T-helper 9 cell (primary cell): Measurements from ENCODE around the gene IARS2.
"Not testable (repeated sequence)": the region's sequence is repeated elsewhere in the genome, so short reads cannot be mapped to it uniquely, and the experiment has no call there.

Experiments used
- DNase-seq: peaks from one replicate; pipeline ENCODE4 v3.0.0-alpha.2; 2020
- total RNA-seq, 2 donors: gene quantifications; one replicate each; lab custom pipeline; 2026; lab: John Stamatoyannopoulos, UW

IARS2 gene
- 58.6 to 149 reads per million in 2 donors for total RNA-seq

GRCh38 chr1:220094016-220094911, at the start of gene IARS2:
Gene IARS2 (plus strand): TSS chr1:220094132. CDS start chr1:220094217, 85 bp downstream.
- DNase-seq = peak; percentile 91

GRCh38 chr1:220044678-220045355, 49.1 kb upstream of the IARS2 start:
- DNase-seq = no peak

DNA sequence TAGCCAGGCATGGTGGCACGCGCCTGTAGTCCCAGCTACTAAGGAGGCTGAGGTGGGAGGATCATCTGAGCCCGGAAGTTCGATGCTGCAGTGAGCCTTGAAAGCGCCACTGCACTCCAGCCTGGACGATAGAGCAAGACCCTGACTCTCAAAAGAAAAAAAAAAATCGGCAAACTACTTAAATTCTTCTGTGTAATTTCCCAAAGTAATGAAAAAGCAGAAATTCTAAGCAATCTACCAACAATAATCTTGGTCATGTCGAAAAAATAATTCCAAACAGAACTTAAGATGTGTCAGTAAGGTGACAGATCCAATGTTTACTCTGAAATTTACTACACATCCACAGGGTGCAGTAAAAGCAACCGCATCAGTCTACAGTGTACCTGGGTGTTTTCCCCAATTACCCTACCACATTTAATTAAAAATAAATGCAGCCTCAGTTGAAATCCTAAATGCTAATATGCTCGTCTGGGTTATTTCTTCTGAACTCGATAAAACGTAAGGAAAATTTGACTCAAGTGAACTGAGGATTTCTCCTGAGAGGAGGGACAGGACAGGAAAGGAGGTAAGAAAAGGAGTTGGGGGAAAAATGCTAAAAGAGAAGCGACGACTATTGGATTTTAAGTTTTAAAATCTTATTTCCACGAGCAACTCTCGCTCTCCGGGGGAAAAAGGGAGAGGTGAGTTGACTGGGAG, 48.4 kb upstream of the IARS2 start:
- no peak for DNase-seq

GRCh38 chr1:220046052-220046930, 47.6 kb upstream of the IARS2 start, which contains the start of gene EPRS1:
Gene EPRS1 (minus strand): TSS chr1:220046505. CDS start chr1:220046388, 117 bp downstream.
- peak; percentile 85 for DNase-seq

- DNase-seq = no peak
Measured at GRCh38 chr1:220056374-220056773, 37.6 kb upstream of the IARS2 start.

- DNase-seq = no peak
Measured at GRCh38 chr1:220060876-220061275, 33.1 kb upstream of the IARS2 start.

DNA sequence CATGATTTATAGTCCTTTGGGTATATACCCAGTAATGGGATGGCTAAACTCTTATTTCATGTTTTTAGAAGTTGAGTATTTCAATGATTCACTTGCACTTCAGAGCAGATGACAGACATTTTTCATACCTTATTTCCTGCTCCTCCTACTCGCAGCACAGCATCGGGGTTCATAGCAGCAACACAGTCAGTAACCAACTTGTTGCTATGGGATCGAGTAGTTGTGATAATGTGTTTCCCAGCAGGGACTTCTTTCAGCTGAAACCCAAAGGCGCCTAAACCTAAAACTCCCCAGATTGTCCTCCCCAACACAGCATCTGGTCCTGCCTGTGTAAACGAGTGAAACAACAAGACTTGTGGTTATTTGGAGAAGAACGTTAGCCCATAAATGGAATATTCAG, 31.3 kb upstream of the IARS2 start:
- DNase-seq = no peak

GRCh38 chr1:220067269-220068204, 26.4 kb upstream of the IARS2 start:
- DNase-seq = no peak

DNA sequence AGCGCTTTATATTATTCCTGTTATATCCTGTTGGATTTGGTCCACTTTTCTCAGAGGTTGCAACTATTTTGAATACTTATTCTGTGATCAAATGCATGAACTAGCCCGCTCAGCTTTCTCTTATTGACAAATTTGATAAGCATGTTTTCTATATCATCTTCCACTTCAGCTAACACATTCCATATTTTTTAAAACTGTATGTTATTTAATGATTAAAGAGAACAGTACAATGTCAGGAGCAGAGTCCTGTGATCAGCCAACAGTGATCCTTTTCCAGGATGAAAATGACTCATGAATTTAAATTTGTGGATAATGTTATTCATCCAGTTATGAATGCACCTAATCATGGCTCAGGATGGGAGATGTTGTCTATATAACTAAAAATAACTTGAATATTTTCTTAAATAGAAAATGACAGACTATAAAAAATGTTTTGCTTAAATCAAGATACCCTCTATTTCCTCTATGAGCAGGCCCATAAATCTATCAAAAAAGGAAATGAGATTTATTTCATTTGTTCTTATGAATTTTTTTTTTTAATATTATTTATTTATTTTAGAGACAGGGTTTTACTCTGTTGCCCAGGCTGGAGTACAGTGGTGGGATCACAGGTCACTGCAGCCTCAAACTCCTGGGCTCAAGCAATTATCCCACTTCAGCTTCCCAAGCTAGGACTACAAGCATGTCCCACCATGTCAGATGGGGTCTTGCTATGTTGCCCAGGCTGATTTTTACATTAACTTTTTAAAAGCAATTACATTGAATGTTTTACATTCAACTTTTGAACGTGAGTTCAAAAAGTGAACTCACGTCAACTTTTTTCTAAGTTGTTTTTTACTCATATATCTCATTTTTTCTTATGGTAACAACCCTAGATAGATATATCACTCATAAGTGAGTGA, 16.8 kb upstream of the IARS2 start:
- DNase-seq = no peak

DNA sequence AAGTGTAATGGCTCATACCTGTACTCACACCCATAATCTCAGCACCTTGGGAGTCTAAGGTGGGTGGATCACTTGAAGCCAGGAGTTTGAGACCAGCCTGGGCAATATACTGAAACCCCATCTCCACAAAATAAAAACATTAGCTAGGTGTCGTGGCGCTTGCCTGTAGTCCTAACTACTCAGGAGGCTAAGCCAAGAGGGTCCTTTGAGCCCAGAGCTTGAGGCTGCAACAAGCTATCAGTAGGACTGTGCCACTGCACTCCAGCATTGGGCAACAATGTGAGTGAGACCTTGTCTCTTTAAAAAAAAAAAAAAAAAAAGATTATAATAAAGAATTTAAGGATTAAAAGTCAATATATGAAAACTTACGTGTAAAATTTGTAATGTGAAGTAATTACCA, 16.0 kb upstream of the IARS2 start:
- no peak for DNase-seq

GRCh38 chr1:220084460-220084859, 9.5 kb upstream of the IARS2 start:
- DNase-seq = no peak

DNA sequence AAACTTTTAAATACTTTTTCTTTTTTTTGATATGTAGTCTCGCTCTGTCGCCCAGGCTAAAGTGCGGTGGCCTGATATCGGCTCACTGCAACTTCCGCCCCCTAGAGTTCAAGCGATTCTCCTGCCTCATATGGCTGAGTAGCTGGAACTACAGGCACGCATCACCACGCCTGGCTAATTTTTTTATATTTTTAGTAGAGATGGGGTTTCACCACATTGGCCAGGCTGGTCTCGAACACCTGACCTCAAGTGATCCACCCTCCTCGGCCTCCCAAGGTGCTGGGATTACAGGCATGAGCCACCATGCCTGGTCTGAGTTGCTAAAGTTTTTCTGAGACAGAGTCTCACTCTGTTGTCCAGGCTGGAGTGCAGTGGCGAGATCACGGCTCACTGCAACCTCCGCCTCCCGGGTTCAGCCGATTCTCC, 7.7 kb upstream of the IARS2 start:
- not testable (repeated sequence) for DNase-seq

DNA sequence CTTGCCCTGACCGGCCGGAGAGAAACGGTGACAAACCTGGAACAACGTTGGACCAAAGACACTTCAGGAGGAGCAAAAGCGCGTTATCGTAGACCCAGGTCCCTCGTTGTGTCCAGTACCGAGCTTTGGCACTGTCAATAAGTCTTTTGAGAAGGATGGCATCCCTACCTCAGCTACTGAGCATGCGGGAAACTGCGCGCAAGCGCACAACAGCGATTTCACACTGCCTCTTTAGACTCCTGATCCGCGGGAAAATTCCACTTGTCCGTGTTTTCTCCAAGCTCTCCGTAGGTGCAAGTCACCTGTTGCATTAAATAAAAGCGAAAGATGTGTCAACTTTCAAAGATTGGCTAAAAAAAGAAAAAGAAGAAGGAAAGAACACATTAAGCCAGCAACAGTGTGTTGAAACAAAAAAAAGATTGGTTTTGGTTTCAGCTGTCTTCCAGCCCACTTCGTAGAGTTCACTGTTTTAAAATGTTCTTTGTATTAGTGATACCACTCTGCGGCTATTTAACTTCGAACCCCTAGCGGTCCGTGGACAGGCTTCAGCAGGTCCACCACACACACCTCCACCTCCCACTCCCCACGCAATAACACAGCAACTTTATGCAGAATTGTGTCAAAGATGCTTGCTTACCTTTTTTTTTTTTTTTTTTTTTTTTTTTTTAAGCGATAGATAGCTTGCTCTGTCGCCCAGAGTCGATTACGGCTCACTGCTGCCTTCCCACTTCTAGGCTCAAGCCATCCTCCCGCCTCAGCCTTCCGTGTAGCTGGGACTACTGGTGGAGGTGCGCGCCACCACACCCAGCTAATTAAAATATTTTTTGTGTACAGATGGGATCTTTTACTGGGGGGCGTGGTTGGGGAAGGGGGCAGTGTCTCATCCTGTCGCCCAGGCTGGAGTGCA, 4.0 kb upstream of the IARS2 start, which contains the start of gene BPNT1:
BPNT1 (minus strand) TSS at position 139 of the 907 bp plus-strand sequence. CDS start 9,942 bp downstream, outside the sequence.
- DNase-seq = peak; percentile 100

DNA sequence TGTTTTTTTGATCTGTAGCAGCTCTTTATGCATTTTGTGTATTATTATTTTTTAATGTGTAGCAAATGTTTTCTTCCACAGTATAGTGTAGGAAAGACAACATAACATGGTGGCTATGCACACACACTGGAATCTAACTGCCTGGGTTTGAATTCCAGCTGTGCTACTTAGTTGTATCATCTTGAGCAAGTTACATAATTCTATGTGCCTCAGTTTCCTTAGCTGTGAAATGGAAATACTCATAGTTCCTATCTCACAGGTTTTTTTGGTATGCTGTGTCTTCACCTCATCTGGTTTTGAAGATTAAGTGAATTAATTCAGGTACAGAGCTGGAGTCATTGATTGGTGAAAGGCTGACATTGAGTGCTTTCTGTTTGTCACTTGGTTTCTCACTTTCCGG, 1.2 kb upstream of the IARS2 start:
- no peak for DNase-seq

GRCh38 chr1:220093361-220094015, 444 bp upstream of the IARS2 start:
- no peak for DNase-seq

DNA sequence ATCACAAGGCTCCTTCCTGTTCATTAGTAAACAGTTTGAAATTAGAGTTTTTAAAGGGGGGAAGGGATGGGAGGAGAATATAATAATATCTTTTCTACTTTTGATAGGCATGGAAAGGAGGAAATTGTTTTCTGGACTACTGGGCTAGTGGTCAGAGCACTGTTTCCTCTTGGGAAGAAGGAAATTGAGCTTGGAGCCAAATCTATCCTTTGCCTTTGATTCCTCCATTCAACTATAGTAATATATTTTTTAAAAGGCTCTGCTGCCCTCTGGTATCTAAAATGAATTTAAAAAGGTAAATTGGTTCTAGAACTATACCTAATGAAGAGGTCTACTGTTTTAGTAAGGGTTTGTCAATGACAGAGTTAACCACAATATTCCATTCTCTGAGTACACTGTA, 5.9 kb downstream of the IARS2 start:
- DNase-seq = no peak

DNA sequence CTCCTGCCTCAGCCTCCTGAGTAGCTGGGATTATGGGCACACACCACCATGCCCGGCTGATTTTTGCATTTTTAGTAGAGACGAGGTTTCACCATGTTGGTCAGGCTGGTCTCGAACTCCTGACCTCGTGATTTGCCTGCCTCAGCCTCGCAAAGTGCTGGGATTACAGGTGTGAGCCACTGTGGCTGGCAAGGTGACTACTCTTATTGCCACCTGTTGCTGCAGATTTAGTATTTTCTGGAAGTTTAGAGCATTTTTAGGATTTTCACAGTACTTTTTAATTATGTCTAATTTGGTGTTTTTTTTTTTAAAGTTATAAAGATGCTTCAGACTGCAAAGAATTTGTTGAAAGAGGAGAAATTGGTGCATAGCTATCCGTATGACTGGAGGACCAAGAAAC, 16.5 kb downstream of the IARS2 start:
- not testable (repeated sequence) for DNase-seq

DNA sequence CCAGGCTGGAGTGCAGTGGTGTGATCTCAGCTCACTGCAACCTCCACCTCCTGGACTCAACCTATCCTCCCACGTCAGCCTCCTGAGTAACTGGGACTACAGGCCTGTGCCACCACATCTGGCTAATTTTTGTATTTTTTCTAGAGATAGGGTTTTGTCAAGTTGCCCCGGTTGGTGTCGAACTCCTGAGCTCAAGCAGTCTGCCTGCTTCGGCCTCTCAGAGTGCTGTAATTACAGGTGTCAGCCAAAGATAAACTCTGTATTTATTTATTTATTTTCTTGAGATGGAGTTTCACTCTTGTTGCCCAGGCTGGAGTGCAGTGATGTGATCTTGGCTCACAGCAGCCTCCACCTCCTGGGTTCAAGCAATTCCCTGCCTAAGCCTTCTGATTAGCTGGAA, 18.7 kb downstream of the IARS2 start:
- not testable (repeated sequence) for DNase-seq
